SK-MEL-5 (cell line): Measurements from ENCODE around the gene PEX5. TPM values are rescaled to one million over a fixed set of nuclear protein-coding genes. Genes with fewer than 3 reads are reported as not detected.

ENCODE experiments used
- total RNA-seq: library from RNA; depleted of rRNA; stranded (reverse); fragments of >200 nt; shearing (Covaris generic); gene quantifications from 2 replicates; pipeline ENCODE4 v1.2.3, GENCODE V29; 2014; rRNA removed

The PEX5 gene
- total RNA-seq, 1 experiment from 2014 or later: 23.7 TPM

Other genes starting within 250 kb of the PEX5 start
- not detected in 2 replicates for gene RNU7-1, start 245.9 kb upstream of the PEX5 start, total RNA-seq
- gene C12orf57, start 245.7 kb upstream of the PEX5 start, total RNA-seq: 118 and 135 TPM in 2 replicates
- gene PTPN6, start 238.3 kb upstream of the PEX5 start, total RNA-seq: not detected in 2 replicates
- gene PHB2, start 219.0 kb upstream of the PEX5 start, total RNA-seq: 410 and 413 TPM in 2 replicates
- 62.9 and 70.8 TPM in 2 replicates for gene EMG1, start 218.8 kb upstream of the PEX5 start, total RNA-seq
- gene LPCAT3, start 171.2 kb upstream of the PEX5 start, total RNA-seq: 12.9 and 15.6 TPM in 2 replicates
- 3.3 and 3.6 TPM in 2 replicates for gene C1S, start 129.0 kb upstream of the PEX5 start, total RNA-seq
- 2.0 and 2.5 TPM in 2 replicates for gene C1R, start 97.2 kb upstream of the PEX5 start, total RNA-seq
- 1.9 and 3.8 TPM in 2 replicates for gene C1RL, start 80.5 kb upstream of the PEX5 start, total RNA-seq
- not detected in 2 replicates for gene RBP5, start 60.8 kb upstream of the PEX5 start, total RNA-seq
- gene CLSTN3, start 59.3 kb upstream of the PEX5 start, total RNA-seq: 1.0 TPM in 2 replicates
- not detected in 2 replicates for gene ACSM4, start 114.4 kb downstream of the PEX5 start, total RNA-seq